Measurements from ENCODE around the gene MS4A14.
"Not testable (repeated sequence)": the region's sequence is repeated elsewhere in the genome, so short reads cannot be mapped to it uniquely, and the experiment has no call there.

The MS4A14 gene

GRCh38 chr11:60396382-60396781 is at the start of gene MS4A14:
TSS of gene MS4A14 (plus strand) at chr11:60396459. CDS start at chr11:60396579, 120 bp downstream.
- DNase-seq (ENCODE audit: low read depth), result no peak

- no peak for DNase-seq (ENCODE audit: low read depth)
Measured at GRCh38 chr11:60347084-60347797, 49.0 kb upstream of the MS4A14 start.

- no peak for DNase-seq (ENCODE audit: low read depth)
Measured at GRCh38 chr11:60348116-60348515, 48.1 kb upstream of the MS4A14 start.

- no peak for DNase-seq (ENCODE audit: low read depth)
Measured at GRCh38 chr11:60349990-60350389, 46.3 kb upstream of the MS4A14 start.

- no peak for DNase-seq (ENCODE audit: low read depth)
Measured at GRCh38 chr11:60357771-60358170, 38.5 kb upstream of the MS4A14 start.

- no peak for DNase-seq (ENCODE audit: low read depth)
Measured at GRCh38 chr11:60360621-60361020, 35.6 kb upstream of the MS4A14 start.

GRCh38 chr11:60362241-60362640 is 34.0 kb upstream of the MS4A14 start:
- DNase-seq (ENCODE audit: low read depth), result no peak

GRCh38 chr11:60363542-60364470 is 32.5 kb upstream of the MS4A14 start:
- DNase-seq (ENCODE audit: low read depth), result peak; percentile 38

GRCh38 chr11:60366262-60366904 is 29.9 kb upstream of the MS4A14 start:
- DNase-seq (ENCODE audit: low read depth), result not testable (repeated sequence)

GRCh38 chr11:60367009-60367408 is 29.2 kb upstream of the MS4A14 start:
- no peak for DNase-seq (ENCODE audit: low read depth)

- no peak for DNase-seq (ENCODE audit: low read depth)
Measured at GRCh38 chr11:60367896-60368295, 28.4 kb upstream of the MS4A14 start.

- DNase-seq (ENCODE audit: low read depth), result no peak
Measured at GRCh38 chr11:60370252-60370810, 25.9 kb upstream of the MS4A14 start.

GRCh38 chr11:60370811-60371298 is 25.4 kb upstream of the MS4A14 start:
- DNase-seq (ENCODE audit: low read depth), result no peak

- no peak for DNase-seq (ENCODE audit: low read depth)
Measured at GRCh38 chr11:60371386-60371785, 24.9 kb upstream of the MS4A14 start.

- DNase-seq (ENCODE audit: low read depth), result no peak
Measured at GRCh38 chr11:60371854-60372253, 24.4 kb upstream of the MS4A14 start.

- DNase-seq (ENCODE audit: low read depth), result no peak
Measured at GRCh38 chr11:60372767-60373166, 23.5 kb upstream of the MS4A14 start.

- DNase-seq (ENCODE audit: low read depth), result no peak
Measured at GRCh38 chr11:60375316-60375715, 20.9 kb upstream of the MS4A14 start.

- DNase-seq (ENCODE audit: low read depth), result no peak
Measured at GRCh38 chr11:60376601-60377000, 19.7 kb upstream of the MS4A14 start.

GRCh38 chr11:60377401-60378136 is 18.7 kb upstream of the MS4A14 start:
- DNase-seq (ENCODE audit: low read depth), result no peak

GRCh38 chr11:60378354-60378753 is 17.9 kb upstream of the MS4A14 start, which contains the start of gene MS4A7:
TSS of gene MS4A7 (plus strand) at chr11:60378532. CDS start at chr11:60383142, 4,610 bp downstream.
- no peak for DNase-seq (ENCODE audit: low read depth)

- DNase-seq (ENCODE audit: low read depth), result no peak
Measured at GRCh38 chr11:60389279-60389910, 6.9 kb upstream of the MS4A14 start.
